ENCODE data around the gene PINLYP. TPM values are rescaled to one million over a fixed set of nuclear protein-coding genes. Genes with fewer than 3 reads are reported as not detected.
A peak's percentile ranks its signal among the peaks of the same experiment; 100 is the strongest.

The PINLYP gene
- total RNA-seq (10 to 100 TPM in 1 of 2 experiments, 1 to 10 TPM in 1; 9.9 to 13.8 TPM), polyA plus RNA-seq (1.3 TPM)

- Mint-ChIP-seq H3K36me3 (peaks cover 3 to 24% (median 6%) of the 10 kb centered on the region in 3 donors), H3K27ac (peak within 1 kb of the TSS; percentile 98 to 100 (median 98)), H3K9me3 (no peaks in the 10 kb centered on the region), H3K27me3 (no peaks in the 10 kb centered on the region), H3K4me3 (peak within 1 kb of the TSS; percentile 95 to 99 (median 96)), H3K4me1 (peaks cover 37 to 79% (median 56%) of the 10 kb centered on the region in 3 donors)
- Histone ChIP-seq H3K4me3 (ENCODE audit: low read length) (peak within 1 kb of the TSS; percentile 94), H3K9me3 (ENCODE audit: low read length) (no peaks in the 10 kb centered on the region), H3K27me3 (ENCODE audit: insufficient read depth, low read length, poor library complexity, severe bottlenecking) (no peaks in the 10 kb centered on the region), H3K4me1 (ENCODE audit: insufficient read depth, low read length) (peaks cover 20% of the 10 kb centered on the region), H3K27ac (ENCODE audit: low read depth, low read length) (peak within 1 kb of the TSS; percentile 96), H3K36me3 (ENCODE audit: insufficient read depth, low read length) (peaks cover 11% of the 10 kb centered on the region)
- POLR2A ChIA-PET: interaction anchor here (0.6 to 2.3 kb wide), 3 partner anchors 13 to 216 kb away, joined by 3 to 19 read pairs (median 6); partner anchors contain the start of genes IRGQ and ZNF576
- DNase-seq: peak; percentile 95 to 99 (median 96)
- CTCF ChIA-PET: interaction anchor here (0.7 to 2.5 kb wide), 4 partner anchors 19 to 128 kb away, joined by 3 to 17 read pairs (median 9); no protein-coding TSS in a partner anchor
Measured at GRCh38 chr19:43575156-43575950, at the start of gene PINLYP, which contains the start of gene XRCC1. Gene PINLYP, plus strand, starts transcription at chr19:43575801. Its CDS starts 1,391 bp downstream, at chr19:43577192. Gene XRCC1, minus strand, starts transcription at chr19:43575527. Its CDS starts 69 bp downstream, at chr19:43575458.

DNA sequence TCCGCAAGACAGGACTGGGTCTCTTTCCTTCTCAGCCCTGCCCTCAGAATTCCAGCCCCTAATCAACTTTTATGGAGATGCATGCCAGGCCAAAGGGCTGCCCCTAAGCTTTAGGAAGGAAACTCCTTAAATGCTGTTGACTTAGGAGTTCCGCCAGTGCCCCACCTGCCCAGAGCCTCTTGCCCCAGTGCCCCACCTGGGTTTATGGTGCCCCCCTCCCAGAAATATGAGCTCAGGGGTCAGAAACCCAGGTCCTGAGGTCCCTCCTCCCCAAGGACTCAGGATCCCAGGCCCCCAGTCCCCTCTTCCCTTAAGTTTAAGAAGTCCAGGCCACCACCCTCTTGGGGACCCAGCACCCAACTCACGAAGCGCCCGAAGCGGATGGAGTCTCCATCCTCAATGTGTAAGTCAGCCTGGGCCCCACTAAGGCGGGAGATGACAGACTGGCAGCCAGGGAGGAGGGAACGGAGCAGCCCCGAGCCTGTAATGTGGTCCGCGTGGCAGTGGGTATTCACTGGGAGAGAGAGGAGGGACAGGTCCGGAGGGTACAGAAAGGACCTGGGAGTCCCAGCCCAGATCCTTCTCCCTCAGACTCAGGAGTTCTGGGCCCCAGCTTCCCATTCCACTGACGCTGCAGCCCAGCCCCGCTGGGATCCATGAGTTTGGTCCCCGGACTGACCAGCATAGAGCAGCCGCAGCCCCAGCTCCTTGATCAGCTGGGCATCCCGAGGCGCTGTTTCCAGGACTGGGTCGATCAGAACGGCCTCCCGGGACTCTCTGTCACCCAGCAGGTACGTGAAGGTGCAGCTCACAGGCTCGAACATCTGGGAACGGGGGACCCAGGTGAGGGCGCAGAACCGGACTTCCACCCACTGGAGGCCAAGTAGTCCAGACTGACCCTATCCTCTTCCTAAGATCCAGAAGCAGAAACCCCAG is 49.5 kb upstream of the PINLYP start:
- ChIA-PET POLR2A (interaction anchor here (1.1 to 2.4 kb wide), 2 partner anchors 69 to 87 kb away, joined by 4 to 6 read pairs; partner anchors contain the start of gene IRGQ), CTCF (interaction anchor here (0.7 to 12.3 kb wide), 3 partner anchors 29 to 83 kb away, joined by 3 to 316 read pairs (median 21); no protein-coding TSS in a partner anchor)
- H3K36me3 Mint-ChIP-seq: peaks cover 0 to 12% (median 3%) of the 10 kb centered on the region in 3 donors
- H3K4me1 Mint-ChIP-seq: peaks cover 22 to 35% (median 34%) of the 10 kb centered on the region in 3 donors
- Histone ChIP-seq H3K27me3 (ENCODE audit: insufficient read depth, low read length, poor library complexity, severe bottlenecking) (no peaks in the 10 kb centered on the region), H3K27ac (ENCODE audit: low read depth, low read length) (peak overlapping the region; percentile 49), H3K4me3 (ENCODE audit: low read length) (peak overlapping the region; percentile 76), H3K36me3 (ENCODE audit: insufficient read depth, low read length) (no peaks in the 10 kb centered on the region), H3K9me3 (ENCODE audit: low read length) (no peaks in the 10 kb centered on the region), H3K4me1 (ENCODE audit: insufficient read depth, low read length) (peaks cover 21% of the 10 kb centered on the region)
- no peaks in the 10 kb centered on the region for H3K27me3 Mint-ChIP-seq
- peak overlapping the region; percentile 76 to 97 (median 81) for H3K4me3 Mint-ChIP-seq
- no peak for DNase-seq
- peak overlapping the region; percentile 73 to 96 (median 85) for H3K27ac Mint-ChIP-seq
- no peaks in the 10 kb centered on the region for H3K9me3 Mint-ChIP-seq

DNA sequence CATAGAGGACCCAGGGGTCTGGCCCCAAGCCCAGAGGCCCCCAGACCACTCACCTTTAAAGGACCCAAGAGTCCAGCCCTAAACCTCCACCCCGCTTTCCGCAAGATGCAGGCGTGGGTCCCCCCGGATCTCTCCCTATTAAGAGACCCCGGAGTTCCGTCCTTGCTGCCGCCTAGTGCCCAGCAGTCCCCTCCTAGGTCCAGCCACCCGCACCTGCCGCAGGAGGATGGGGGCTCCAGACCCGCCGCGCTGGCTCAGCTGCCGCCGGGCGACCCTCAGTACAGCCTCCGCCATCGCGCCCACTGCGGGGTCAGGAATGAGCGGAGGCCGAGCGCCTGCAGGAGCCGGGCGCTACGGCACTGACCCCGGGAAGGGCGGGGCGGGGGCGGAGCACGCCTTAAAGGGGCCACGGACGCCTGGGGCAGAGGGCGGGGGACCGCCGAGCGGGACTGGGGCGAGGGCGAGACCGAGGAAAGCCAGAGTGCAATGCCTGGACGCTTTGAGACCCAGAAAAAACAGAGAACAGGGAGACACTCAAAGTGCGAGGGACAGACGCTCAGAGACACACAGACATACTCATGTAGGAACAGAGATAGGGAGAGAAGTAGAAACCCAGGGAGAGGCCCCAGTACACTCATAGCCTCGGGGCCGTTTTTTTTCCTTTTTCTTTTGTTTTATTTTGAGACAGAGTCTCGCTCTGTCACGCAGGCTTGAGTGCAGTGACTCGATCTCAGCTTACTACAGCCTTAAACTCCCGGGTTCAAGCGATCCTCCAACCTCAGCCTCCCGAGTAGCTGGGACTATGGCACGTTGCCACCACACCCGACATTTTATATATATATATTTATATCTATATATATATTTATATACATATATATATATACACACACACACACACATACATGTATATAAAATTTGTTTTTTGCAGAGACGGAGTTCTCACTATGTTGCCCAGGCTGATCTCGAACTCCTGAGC is 48.4 kb upstream of the PINLYP start, which contains the start of gene ETHE1:
Gene ETHE1, minus strand, starts transcription at position 318 of the 976 bp plus-strand sequence. Its CDS starts 24 bp downstream, at position 294.
- Mint-ChIP-seq H3K36me3 (peaks cover 0 to 9% (median 3%) of the 10 kb centered on the region in 3 donors), H3K4me3 (peak within 1 kb of the TSS; percentile 76 to 97 (median 81)), H3K4me1 (peaks cover 22 to 35% (median 35%) of the 10 kb centered on the region in 3 donors), H3K27me3 (no peaks in the 10 kb centered on the region), H3K27ac (peak within 1 kb of the TSS; percentile 73 to 96 (median 91)), H3K9me3 (no peaks in the 10 kb centered on the region)
- CTCF ChIA-PET: interaction anchor here (1.3 to 12.3 kb wide), 6 partner anchors 7 to 125 kb away, joined by 3 to 316 read pairs (median 15); partner anchors contain the start of genes IRGQ and ZNF576
- POLR2A ChIA-PET: interaction anchor here (0.7 to 2.4 kb wide), 4 partner anchors 22 to 69 kb away, joined by 3 to 9 read pairs (median 6); partner anchors contain the start of genes IRGQ and ZNF576
- Histone ChIP-seq H3K27ac (ENCODE audit: low read depth, low read length) (peak within 1 kb of the TSS; percentile 49), H3K36me3 (ENCODE audit: insufficient read depth, low read length) (no peaks in the 10 kb centered on the region), H3K9me3 (ENCODE audit: low read length) (no peaks in the 10 kb centered on the region), H3K4me1 (ENCODE audit: insufficient read depth, low read length) (peaks cover 22% of the 10 kb centered on the region), H3K27me3 (ENCODE audit: insufficient read depth, low read length, poor library complexity, severe bottlenecking) (no peaks in the 10 kb centered on the region), H3K4me3 (ENCODE audit: low read length) (peak within 1 kb of the TSS; percentile 76)
- peak; percentile 53 to 80 (median 69) for DNase-seq

- H3K9me3 Mint-ChIP-seq: no peaks in the 10 kb centered on the region
- Histone ChIP-seq H3K4me1 (ENCODE audit: insufficient read depth, low read length) (peaks cover 29% of the 10 kb centered on the region), H3K9me3 (ENCODE audit: low read length) (no peaks in the 10 kb centered on the region), H3K36me3 (ENCODE audit: insufficient read depth, low read length) (no peaks in the 10 kb centered on the region), H3K27ac (ENCODE audit: low read depth, low read length) (no peak overlapping the region), H3K4me3 (ENCODE audit: low read length) (no peak overlapping the region), H3K27me3 (ENCODE audit: insufficient read depth, low read length, poor library complexity, severe bottlenecking) (no peaks in the 10 kb centered on the region)
- ChIA-PET CTCF (interaction anchor here (1.3 to 12.3 kb wide), 5 partner anchors 8 to 124 kb away, joined by 3 to 316 read pairs (median 13); partner anchors contain the start of genes IRGQ and ZNF576), POLR2A (interaction anchor here (0.7 to 1.3 kb wide), 4 partner anchors 23 to 89 kb away, joined by 3 to 9 read pairs (median 4); partner anchors contain the start of genes IRGQ and ZNF576)
- H3K4me1 Mint-ChIP-seq: peaks cover 28 to 40% (median 39%) of the 10 kb centered on the region in 3 donors
- H3K27ac Mint-ChIP-seq: peak overlapping the region in 2 of 8 donors; percentile 11 to 73
- H3K36me3 Mint-ChIP-seq: peaks cover 0 to 11% (median 0%) of the 10 kb centered on the region in 3 donors
- no peak for DNase-seq
- no peaks in the 10 kb centered on the region for H3K27me3 Mint-ChIP-seq
- peak overlapping the region in 5 of 7 donors; percentile 3 to 76 (median 44) for H3K4me3 Mint-ChIP-seq
Measured at GRCh38 chr19:43527860-43528622, 47.6 kb upstream of the PINLYP start.

DNA sequence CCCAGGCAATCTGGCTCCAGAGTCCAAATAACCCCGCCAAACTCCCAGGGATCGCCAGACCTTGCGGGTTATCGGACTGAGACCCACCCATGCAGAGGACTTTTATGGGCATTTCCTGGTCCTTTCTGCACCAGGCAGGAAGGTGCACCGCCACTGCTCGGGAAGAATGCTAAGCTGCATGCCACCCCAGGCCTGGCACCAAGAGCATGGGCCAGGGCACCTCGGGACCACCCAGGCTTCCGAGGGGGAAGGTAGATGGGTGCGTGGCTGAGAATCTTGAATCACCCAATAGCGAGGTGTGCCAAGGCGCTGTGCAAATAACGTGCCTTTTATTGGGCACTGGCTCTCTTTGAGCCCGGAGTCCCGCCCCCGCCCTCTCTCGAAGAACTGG is 43.0 kb upstream of the PINLYP start:
- CTCF ChIA-PET: interaction anchor here (0.8 to 6.1 kb wide), 9 partner anchors 13 to 136 kb away, joined by 3 to 50 read pairs (median 4); partner anchors contain the start of genes IRGQ and ZNF576
- peak overlapping the region; percentile 98 for H3K4me3 ChIP-seq (ENCODE audit: low read length)
- no peaks in the 10 kb centered on the region for H3K36me3 ChIP-seq (ENCODE audit: insufficient read depth, low read length)
- H3K4me1 ChIP-seq (ENCODE audit: insufficient read depth, low read length): peaks cover 8% of the 10 kb centered on the region
- Mint-ChIP-seq H3K27me3 (no peaks in the 10 kb centered on the region), H3K27ac (peak overlapping the region; percentile 86 to 95 (median 91)), H3K4me3 (peak overlapping the region; percentile 87 to 96 (median 92)), H3K9me3 (peaks cover 0 to 2% (median 0%) of the 10 kb centered on the region in 5 donors), H3K4me1 (peaks cover 18 to 22% (median 21%) of the 10 kb centered on the region in 3 donors), H3K36me3 (peaks cover 0 to 14% (median 0%) of the 10 kb centered on the region in 3 donors)
- POLR2A ChIA-PET: interaction anchor here (0.6 to 1.9 kb wide), 8 partner anchors 10 to 136 kb away, joined by 3 to 8 read pairs (median 4); partner anchors contain the start of genes IRGQ, PHLDB3 and ZNF576
- no peaks in the 10 kb centered on the region for H3K27me3 ChIP-seq (ENCODE audit: insufficient read depth, low read length, poor library complexity, severe bottlenecking)
- peak in 1 of 5 donors; percentile 26 for DNase-seq
- H3K27ac ChIP-seq (ENCODE audit: low read depth, low read length): peak overlapping the region; percentile 79
- H3K9me3 ChIP-seq (ENCODE audit: low read length): no peaks in the 10 kb centered on the region
